ENCODE results near the gene MAGI2.

Gene MAGI2

GRCh38 chr7:78417180-78417853, 1036.2 kb downstream of the MAGI2 start:
- in situ Hi-C loops (cut with HindIII; ENCODE audit: low sequenced_read_pairs): no loop called here
- no peak for DNase-seq (ENCODE audit: low read depth)
- no peak for TF ChIP-seq CTCF (IDR thresholded peaks at IDR 0.05; ENCODE audit: low read depth, low read length, missing control alignments)
- H3K4me3 ChIP-seq (ENCODE audit: low read depth, low read length): no peak overlapping the region

- in situ Hi-C loops (cut with HindIII; ENCODE audit: low sequenced_read_pairs): no loop called here
- no peak for DNase-seq (ENCODE audit: low read depth)
These were observed 1039.9 kb downstream of the MAGI2 start for GRCh38 chr7:78413568-78413967.

GRCh38 chr7:78412216-78412858, 1041.1 kb downstream of the MAGI2 start:
- TF ChIP-seq CTCF (IDR thresholded peaks at IDR 0.05; ENCODE audit: low read depth, low read length, missing control alignments): no peak
- DNase-seq (ENCODE audit: low read depth): no peak
- in situ Hi-C loops (cut with HindIII; ENCODE audit: low sequenced_read_pairs): no loop called here
- no peak overlapping the region for H3K4me3 ChIP-seq (ENCODE audit: low read depth, low read length)

More at GRCh38 chr7:78413568-78413967, 1039.9 kb downstream of the MAGI2 start:
- no peak overlapping the region for H3K4me3 ChIP-seq (ENCODE audit: low read depth, low read length)
- no peak for TF ChIP-seq CTCF (IDR thresholded peaks at IDR 0.05; ENCODE audit: low read depth, low read length, missing control alignments)

GRCh38 chr7:78407031-78407430, 1046.4 kb downstream of the MAGI2 start:
- in situ Hi-C loops (cut with HindIII; ENCODE audit: low sequenced_read_pairs): no loop called here
- no peak for DNase-seq (ENCODE audit: low read depth)
- TF ChIP-seq CTCF (IDR thresholded peaks at IDR 0.05; ENCODE audit: low read depth, low read length, missing control alignments): no peak
- no peak overlapping the region for H3K4me3 ChIP-seq (ENCODE audit: low read depth, low read length)

GRCh38 chr7:78406531-78406930, 1046.9 kb downstream of the MAGI2 start:
- no peak for DNase-seq (ENCODE audit: low read depth)
- TF ChIP-seq CTCF (IDR thresholded peaks at IDR 0.05; ENCODE audit: low read depth, low read length, missing control alignments): no peak
- in situ Hi-C loops (cut with HindIII; ENCODE audit: low sequenced_read_pairs): no loop called here
- no peak overlapping the region for H3K4me3 ChIP-seq (ENCODE audit: low read depth, low read length)

- H3K4me3 ChIP-seq (ENCODE audit: low read depth, low read length): no peak overlapping the region
These were observed 1051.4 kb downstream of the MAGI2 start for GRCh38 chr7:78402096-78402495.

More at GRCh38 chr7:78402096-78402495, 1051.4 kb downstream of the MAGI2 start:
- no peak for TF ChIP-seq CTCF (IDR thresholded peaks at IDR 0.05; ENCODE audit: low read depth, low read length, missing control alignments)
- DNase-seq (ENCODE audit: low read depth): no peak
- in situ Hi-C loops (cut with HindIII; ENCODE audit: low sequenced_read_pairs): no loop called here

Data from astrocyte of the cerebellum (primary cell).